PFSK-1 (cell line): ENCODE data around the gene PHLDB1.

Experiments used
- POLR2AphosphoS5 ChIP-seq: IDR thresholded peaks from 2 replicates; pipeline ENCODE4 v1.6.1; 2012; ENCODE audit warnings: low read depth, mild to moderate bottlenecking, control low read depth, low read length, moderate library complexity
- REST ChIP-seq, 2 experiments: IDR thresholded peaks; 2 replicates each; pipeline versions ENCODE4 v1.6.1 to v1.8.0; 2011 to 2012; ENCODE audit warnings: low read depth in 2 of 2, low read length in 2 of 2, control low read depth in 1 of 2, inconsistent platforms in 1 of 2, mild to moderate bottlenecking in 1 of 2, moderate library complexity in 1 of 2; ENCODE audit not compliant: insufficient read depth in 1 of 2

- TF ChIP-seq POLR2AphosphoS5: no peak
- no peak for TF ChIP-seq REST (IDR thresholded peaks at IDR 0.05; ENCODE audit: insufficient read depth in 1 of 2, low read depth in 2 of 2, low read length in 2 of 2)
These were observed 76.8 kb downstream of the PHLDB1 start for GRCh38 chr11:118684187-118684586.
